ENCODE results near the gene PLAAT2. TPM values are rescaled to one million over a fixed set of nuclear protein-coding genes. Genes with fewer than 3 reads are reported as not detected.

Gene PLAAT2
- total RNA-seq, 2 donors from 2014 or later: 0.35 TPM; not detected in 1

DNA sequence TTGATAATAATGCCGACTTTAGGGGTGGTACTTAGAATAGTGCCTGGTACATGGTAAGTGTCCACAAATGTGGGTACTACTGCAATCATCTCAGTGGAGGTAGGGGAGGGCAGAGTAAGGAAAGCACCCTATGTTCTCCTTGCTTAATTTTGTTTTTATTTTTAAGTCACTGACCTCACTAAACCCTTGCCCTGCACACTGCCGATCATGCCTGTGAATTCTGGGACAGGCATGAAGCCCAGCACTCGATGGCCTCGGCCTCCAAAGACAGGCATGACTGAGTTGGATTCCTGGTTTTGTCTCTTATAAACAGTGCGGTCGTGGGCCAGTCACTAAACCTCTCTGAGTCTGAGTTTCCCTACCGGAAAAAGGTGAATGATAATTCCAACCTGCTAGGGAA lies 50.4 kb downstream of the PLAAT2 start:
- Mint-ChIP-seq H3K4me1 (ENCODE audit: low read depth) (no peaks in the 10 kb centered on the region), H3K36me3 (ENCODE audit: insufficient read depth in 2 of 2) (no peaks in the 10 kb centered on the region), H3K9me3 (no peaks in the 10 kb centered on the region), H3K4me3 (no peak overlapping the region), H3K27ac (no peak overlapping the region), H3K27me3 (ENCODE audit: low read depth) (no peaks in the 10 kb centered on the region)
- DNase-seq (no peak), ATAC-seq (replicated peaks in 1 of 2) (no peak)

GRCh38 chr11:63511048-63511748 lies 52.0 kb downstream of the PLAAT2 start:
- ATAC-seq (replicated peaks in 1 of 2) (no peak), DNase-seq (no peak)
- Mint-ChIP-seq H3K4me3 (no peak overlapping the region), H3K27me3 (ENCODE audit: low read depth) (no peaks in the 10 kb centered on the region), H3K36me3 (ENCODE audit: insufficient read depth in 2 of 2) (no peaks in the 10 kb centered on the region), H3K27ac (no peak overlapping the region), H3K4me1 (ENCODE audit: low read depth) (peaks cover 4% of the 10 kb centered on the region), H3K9me3 (no peaks in the 10 kb centered on the region)

DNA sequence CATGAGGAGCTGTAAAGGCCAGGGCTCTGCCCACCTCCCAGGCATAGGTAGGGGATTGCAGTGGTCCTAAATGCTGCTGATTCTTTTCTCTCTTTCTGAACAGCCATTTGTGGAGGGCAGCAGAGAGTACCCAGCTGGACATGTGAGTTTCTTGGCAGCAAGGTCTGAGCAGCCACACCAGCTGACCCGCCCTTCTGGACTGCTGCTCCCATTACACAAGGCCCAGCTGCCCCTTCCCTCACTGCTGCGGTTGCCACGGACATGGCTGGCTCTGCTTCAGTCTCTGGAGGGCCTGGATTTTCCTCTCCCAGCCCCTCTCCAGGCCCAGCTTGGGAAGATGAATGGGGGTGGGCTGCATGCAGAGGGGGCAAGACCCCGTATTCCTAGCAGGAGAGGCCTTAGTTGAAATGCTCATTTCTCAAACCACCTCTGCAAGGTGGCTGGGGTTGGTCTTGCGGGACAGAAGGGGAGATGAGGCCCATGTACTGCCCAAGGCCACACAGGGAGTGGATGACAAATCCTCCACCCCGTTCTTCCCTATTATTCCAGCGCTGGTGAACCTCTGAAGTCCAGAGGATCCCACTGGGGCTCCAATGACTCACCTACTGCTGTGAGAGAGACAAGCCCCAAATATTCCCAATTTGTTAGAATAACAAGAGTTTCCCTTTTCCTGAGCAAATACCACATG lies 52.7 kb downstream of the PLAAT2 start:
- ATAC-seq (replicated peaks in 1 of 2) (no peak), DNase-seq (no peak)
- Mint-ChIP-seq H3K4me1 (ENCODE audit: low read depth) (peaks cover 7% of the 10 kb centered on the region), H3K27me3 (ENCODE audit: low read depth) (no peaks in the 10 kb centered on the region), H3K27ac (no peak overlapping the region), H3K4me3 (no peak overlapping the region), H3K36me3 (ENCODE audit: insufficient read depth in 2 of 2) (no peaks in the 10 kb centered on the region), H3K9me3 (no peaks in the 10 kb centered on the region)

DNA sequence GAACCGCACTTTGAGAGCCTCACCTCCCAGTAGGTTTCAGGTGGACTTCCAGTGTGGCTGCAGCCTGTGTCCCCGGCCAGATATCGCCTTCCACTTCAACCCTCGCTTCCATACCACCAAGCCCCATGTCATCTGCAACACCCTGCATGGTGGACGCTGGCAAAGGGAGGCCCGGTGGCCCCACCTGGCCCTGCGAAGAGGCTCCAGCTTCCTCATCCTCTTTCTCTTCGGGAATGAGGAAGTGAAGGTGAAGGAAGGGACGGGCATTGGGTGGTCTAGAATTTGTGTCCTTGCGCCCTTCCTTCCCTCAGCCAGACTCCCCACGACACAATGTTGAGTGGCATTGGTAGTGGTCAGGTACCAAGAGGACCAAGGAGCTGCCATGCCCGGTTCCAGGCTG lies 54.4 kb downstream of the PLAAT2 start:
- Mint-ChIP-seq H3K27me3 (ENCODE audit: low read depth) (no peaks in the 10 kb centered on the region), H3K4me1 (ENCODE audit: low read depth) (peaks cover 7% of the 10 kb centered on the region), H3K36me3 (ENCODE audit: insufficient read depth in 2 of 2) (no peaks in the 10 kb centered on the region), H3K9me3 (no peaks in the 10 kb centered on the region), H3K4me3 (no peak overlapping the region), H3K27ac (no peak overlapping the region)
- no peak for DNase-seq
- no peak for ATAC-seq (replicated peaks in 1 of 2)

- Mint-ChIP-seq H3K27ac (no peak overlapping the region), H3K4me1 (ENCODE audit: low read depth) (peaks cover 8% of the 10 kb centered on the region), H3K36me3 (ENCODE audit: insufficient read depth in 2 of 2) (no peaks in the 10 kb centered on the region), H3K9me3 (no peaks in the 10 kb centered on the region), H3K27me3 (ENCODE audit: low read depth) (no peaks in the 10 kb centered on the region), H3K4me3 (no peak overlapping the region)
- DNase-seq (peak; percentile 19 to 23), ATAC-seq (replicated peaks in 1 of 2) (peak in 1 of 2 donors; percentile 45)
These were observed 55.2 kb downstream of the PLAAT2 start for GRCh38 chr11:63508009-63508408.

DNA sequence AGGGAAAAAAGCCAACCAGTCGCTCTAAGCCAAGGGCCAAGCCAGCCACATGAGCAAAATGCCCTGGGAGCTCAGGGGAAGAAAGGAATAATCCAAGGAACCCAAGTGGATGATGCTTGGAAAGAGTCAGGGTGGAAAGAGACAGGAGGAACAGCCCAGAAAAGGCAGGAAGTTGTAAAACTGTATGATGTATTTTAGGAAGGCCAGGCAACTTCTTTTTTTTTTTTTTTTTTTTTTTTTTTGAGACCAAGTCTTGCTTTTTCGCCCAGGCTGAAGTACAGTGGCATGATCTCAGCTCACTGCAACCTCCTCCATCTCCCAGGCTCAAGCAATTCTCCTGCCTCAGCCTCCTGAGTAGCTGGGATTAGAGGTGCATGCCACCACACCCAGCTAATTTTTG lies 55.7 kb downstream of the PLAAT2 start:
- DNase-seq (no peak), ATAC-seq (replicated peaks in 1 of 2) (no peak)
- H3K4me3 Mint-ChIP-seq: no peak overlapping the region
- H3K4me1 Mint-ChIP-seq (ENCODE audit: low read depth): peaks cover 13% of the 10 kb centered on the region
- H3K27ac Mint-ChIP-seq: no peak overlapping the region
- H3K9me3 Mint-ChIP-seq: no peaks in the 10 kb centered on the region
- H3K27me3 Mint-ChIP-seq (ENCODE audit: low read depth): no peaks in the 10 kb centered on the region
- no peaks in the 10 kb centered on the region for H3K36me3 Mint-ChIP-seq (ENCODE audit: insufficient read depth in 2 of 2)

DNA sequence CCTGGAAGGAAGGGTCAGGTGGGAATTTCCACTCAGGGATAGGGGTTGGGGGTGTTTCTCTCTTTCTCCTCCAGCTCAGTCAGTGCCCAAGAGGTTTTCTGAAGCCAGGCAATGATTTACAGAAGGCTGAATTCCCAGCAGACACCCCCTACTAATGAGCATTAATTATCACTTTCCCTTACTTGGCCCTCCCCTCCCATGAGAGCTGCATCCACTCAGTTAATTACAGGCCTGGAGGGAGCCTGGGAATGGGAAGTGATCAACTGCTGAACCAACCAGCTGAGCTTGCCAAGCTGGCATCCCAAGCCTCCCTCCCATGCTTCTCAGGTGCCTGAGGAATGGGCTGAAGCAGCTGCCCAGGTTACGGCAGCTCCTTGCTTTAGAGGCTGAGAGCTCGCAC lies 56.3 kb downstream of the PLAAT2 start:
- peaks cover 0 to 3% of the 10 kb centered on the region in 2 donors for H3K36me3 Mint-ChIP-seq (ENCODE audit: insufficient read depth in 2 of 2)

DNA sequence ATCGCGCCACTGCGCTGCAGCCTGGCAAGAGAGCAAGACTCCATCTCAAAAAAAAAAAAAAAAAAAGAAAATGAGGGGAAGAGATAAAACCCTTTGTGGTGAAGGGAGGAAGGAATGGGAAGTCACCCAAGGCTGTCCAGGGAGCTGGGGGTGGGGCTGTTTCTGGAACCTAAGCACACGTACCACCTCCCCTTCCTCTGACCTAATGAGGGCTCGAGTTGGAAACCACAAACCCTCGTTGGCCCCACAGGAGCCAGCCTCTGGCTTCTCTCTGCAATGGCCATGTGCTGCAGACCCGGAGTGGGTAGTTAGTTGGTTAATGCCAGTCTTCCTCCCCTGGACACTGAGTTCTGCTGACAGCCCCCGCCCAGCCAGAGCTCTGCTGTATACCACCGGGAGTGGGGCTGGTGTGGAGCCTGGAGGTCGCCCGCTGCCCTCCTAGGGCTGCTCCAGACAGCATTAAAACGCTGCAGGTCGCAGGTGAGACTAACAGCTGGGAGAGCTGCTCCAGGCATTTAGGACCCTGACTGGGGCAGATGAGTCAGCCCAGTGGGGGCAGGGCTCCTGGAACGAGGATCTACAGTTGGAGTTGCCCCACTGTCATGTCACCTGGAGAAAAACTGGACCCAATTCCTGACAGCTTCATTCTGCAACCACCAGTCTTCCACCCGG lies 57.2 kb downstream of the PLAAT2 start, which contains the start of gene LGALS12:
TSS of gene LGALS12 (plus strand) at position 228 of the 672 bp plus-strand sequence. CDS start at position 603, 375 bp downstream.
- ATAC-seq (replicated peaks in 1 of 2) (no peak), DNase-seq (no peak)
- Mint-ChIP-seq H3K36me3 (ENCODE audit: insufficient read depth in 2 of 2) (peaks cover 0 to 4% of the 10 kb centered on the region in 2 donors), H3K27ac (no peak within 1 kb of the TSS), H3K4me1 (ENCODE audit: low read depth) (peaks cover 18% of the 10 kb centered on the region), H3K9me3 (no peaks in the 10 kb centered on the region), H3K27me3 (ENCODE audit: low read depth) (no peaks in the 10 kb centered on the region), H3K4me3 (peak within 1 kb of the TSS in 1 of 2 donors; percentile 15)

More for the DNA sequence above, 56.3 kb downstream of the PLAAT2 start:
- DNase-seq: no peak
- H3K4me3 Mint-ChIP-seq: no peak overlapping the region
- no peak for ATAC-seq (replicated peaks in 1 of 2)
- no peak overlapping the region for H3K27ac Mint-ChIP-seq
- no peaks in the 10 kb centered on the region for H3K27me3 Mint-ChIP-seq (ENCODE audit: low read depth)
- H3K4me1 Mint-ChIP-seq (ENCODE audit: low read depth): peaks cover 18% of the 10 kb centered on the region
- no peaks in the 10 kb centered on the region for H3K9me3 Mint-ChIP-seq

DNA sequence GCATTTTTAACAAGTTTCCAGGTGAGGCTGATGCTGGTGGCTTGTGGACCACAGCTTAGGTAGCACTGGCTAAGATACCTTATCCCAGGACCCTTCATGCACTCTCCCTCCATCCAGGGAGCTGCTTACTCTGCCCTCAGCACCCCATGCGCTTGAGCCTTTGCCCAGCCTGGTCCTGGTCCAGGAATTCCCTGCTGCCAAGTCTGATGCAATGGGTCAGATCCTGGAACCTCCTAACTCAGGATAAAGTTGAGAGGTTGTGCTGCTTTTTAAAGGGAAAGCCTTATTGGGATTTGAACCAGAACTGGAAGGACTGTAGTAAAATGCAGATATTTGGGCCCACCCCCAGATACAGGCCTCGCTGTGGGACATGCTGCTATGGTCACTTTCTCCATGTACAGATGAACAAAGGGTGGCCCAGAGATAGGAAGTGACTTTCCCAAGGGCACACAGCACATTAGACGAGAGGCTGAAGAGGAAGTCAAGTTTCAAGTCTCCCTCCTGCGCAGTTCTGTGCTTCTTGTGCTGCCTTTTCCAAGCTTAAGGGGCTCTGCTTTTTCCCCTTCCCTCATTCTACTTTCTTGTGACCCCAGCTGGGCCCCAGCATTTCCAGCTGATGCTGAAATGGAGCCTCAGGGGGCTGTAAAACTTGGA lies 58.1 kb downstream of the PLAAT2 start:
- DNase-seq: no peak
- peaks cover 18% of the 10 kb centered on the region for H3K4me1 Mint-ChIP-seq (ENCODE audit: low read depth)
- no peak for ATAC-seq (replicated peaks in 1 of 2)
- peaks cover 6 to 10% of the 10 kb centered on the region in 2 donors for H3K36me3 Mint-ChIP-seq (ENCODE audit: insufficient read depth in 2 of 2)
- H3K4me3 Mint-ChIP-seq: no peak overlapping the region
- no peaks in the 10 kb centered on the region for H3K27me3 Mint-ChIP-seq (ENCODE audit: low read depth)
- peaks cover 5 to 6% of the 10 kb centered on the region in 2 donors for H3K9me3 Mint-ChIP-seq
- H3K27ac Mint-ChIP-seq: no peak overlapping the region

- H3K9me3 Mint-ChIP-seq: peaks cover 8 to 9% of the 10 kb centered on the region in 2 donors
- DNase-seq: no peak
- no peak for ATAC-seq (replicated peaks in 1 of 2)
- peaks cover 12 to 14% of the 10 kb centered on the region in 2 donors for H3K36me3 Mint-ChIP-seq (ENCODE audit: insufficient read depth in 2 of 2)
- H3K27ac Mint-ChIP-seq: no peak overlapping the region
- H3K4me1 Mint-ChIP-seq (ENCODE audit: low read depth): peaks cover 18% of the 10 kb centered on the region
- no peak overlapping the region for H3K4me3 Mint-ChIP-seq
- H3K27me3 Mint-ChIP-seq (ENCODE audit: low read depth): no peaks in the 10 kb centered on the region
These were observed 59.1 kb downstream of the PLAAT2 start for GRCh38 chr11:63504054-63504453.

- peaks cover 18% of the 10 kb centered on the region for H3K4me1 Mint-ChIP-seq (ENCODE audit: low read depth)
- peaks cover 8 to 9% of the 10 kb centered on the region in 2 donors for H3K9me3 Mint-ChIP-seq
- no peak overlapping the region for H3K4me3 Mint-ChIP-seq
- peaks cover 3% of the 10 kb centered on the region for H3K27me3 Mint-ChIP-seq (ENCODE audit: low read depth)
- no peak for DNase-seq
- H3K36me3 Mint-ChIP-seq (ENCODE audit: insufficient read depth in 2 of 2): peaks cover 12 to 18% of the 10 kb centered on the region in 2 donors
- ATAC-seq (replicated peaks in 1 of 2): no peak
- H3K27ac Mint-ChIP-seq: no peak overlapping the region
These were observed 59.7 kb downstream of the PLAAT2 start for GRCh38 chr11:63503492-63503891.
